Measurements from ENCODE around the gene MAGEA6. TPM values are rescaled to one million over a fixed set of nuclear protein-coding genes. Genes with fewer than 3 reads are reported as not detected.

MAGEA6 gene
- total and polyA plus RNA-seq, 2 experiments from 2014 or later: 0.35 TPM; not detected in 1

DNA sequence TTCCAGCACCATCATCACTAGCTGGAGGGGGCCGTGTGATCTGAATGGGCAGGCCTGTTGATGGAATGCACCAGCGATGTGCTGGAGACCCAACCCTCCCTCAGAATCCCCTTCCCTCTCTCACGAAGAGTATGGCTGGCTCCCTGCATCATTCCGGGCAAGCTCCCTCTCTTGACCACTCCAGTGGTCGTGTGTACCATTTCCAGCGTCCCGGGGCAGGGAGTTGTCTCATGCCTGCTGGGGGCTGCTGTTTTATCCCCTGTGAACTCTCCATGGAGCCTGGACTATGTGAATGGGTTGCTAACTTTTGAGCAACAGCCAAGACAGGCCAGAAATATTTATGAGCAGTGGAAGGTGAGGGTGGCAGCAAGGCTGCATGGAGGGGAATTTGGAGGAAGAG is 44.1 kb downstream of the MAGEA6 start:
- Mint-ChIP-seq H3K4me1 (no peaks in the 10 kb centered on the region), H3K4me3 (no peak overlapping the region), H3K27ac (no peak overlapping the region), H3K9me3 (no peaks in the 10 kb centered on the region), H3K36me3 (ENCODE audit: low read depth) (no peaks in the 10 kb centered on the region), H3K27me3 (ENCODE audit: insufficient read depth, low read depth, poor library complexity) (peaks cover 2% of the 10 kb centered on the region)
- Histone ChIP-seq H2AFZ (no peak overlapping the region), H3K4me2 (no peak overlapping the region), H3K27ac (ENCODE audit: low read depth) (no peak overlapping the region), H3K27me3 (ENCODE audit: insufficient read depth) (no peaks in the 10 kb centered on the region), H3K9me2 (ENCODE audit: insufficient read depth) (no peaks in the 10 kb centered on the region), H3K4me3 (no peak overlapping the region), H3K4me1 (ENCODE audit: insufficient read depth) (no peaks in the 10 kb centered on the region), H3K79me2 (replicated peaks; ENCODE audit: insufficient read depth) (no peaks in the 10 kb centered on the region), H3F3A (replicated peaks; ENCODE audit: low read depth) (no peaks in the 10 kb centered on the region), H4K20me1 (replicated peaks; ENCODE audit: insufficient read depth) (no peaks in the 10 kb centered on the region), H3K36me3 (ENCODE audit: insufficient read depth) (no peaks in the 10 kb centered on the region)
- DNase-seq (ENCODE audit: low spot score): peak; percentile 1
- ATAC-seq: no peak
- TF ChIP-seq STAT1 (IDR thresholded peaks at IDR 0.05; ENCODE audit: unreplicated experiment) (no peak), ZNF331 (CRISPR knock-in tag; IDR thresholded peaks at IDR 0.05; ENCODE audit: low read depth) (no peak), EZH2 (IDR thresholded peaks at IDR 0.05; ENCODE audit: low read depth, unreplicated experiment) (no peak), POLR2AphosphoS5 (IDR thresholded peaks at IDR 0.05; ENCODE audit: low read depth) (no peak)
- TF ChIP-seq, protein P1, sequence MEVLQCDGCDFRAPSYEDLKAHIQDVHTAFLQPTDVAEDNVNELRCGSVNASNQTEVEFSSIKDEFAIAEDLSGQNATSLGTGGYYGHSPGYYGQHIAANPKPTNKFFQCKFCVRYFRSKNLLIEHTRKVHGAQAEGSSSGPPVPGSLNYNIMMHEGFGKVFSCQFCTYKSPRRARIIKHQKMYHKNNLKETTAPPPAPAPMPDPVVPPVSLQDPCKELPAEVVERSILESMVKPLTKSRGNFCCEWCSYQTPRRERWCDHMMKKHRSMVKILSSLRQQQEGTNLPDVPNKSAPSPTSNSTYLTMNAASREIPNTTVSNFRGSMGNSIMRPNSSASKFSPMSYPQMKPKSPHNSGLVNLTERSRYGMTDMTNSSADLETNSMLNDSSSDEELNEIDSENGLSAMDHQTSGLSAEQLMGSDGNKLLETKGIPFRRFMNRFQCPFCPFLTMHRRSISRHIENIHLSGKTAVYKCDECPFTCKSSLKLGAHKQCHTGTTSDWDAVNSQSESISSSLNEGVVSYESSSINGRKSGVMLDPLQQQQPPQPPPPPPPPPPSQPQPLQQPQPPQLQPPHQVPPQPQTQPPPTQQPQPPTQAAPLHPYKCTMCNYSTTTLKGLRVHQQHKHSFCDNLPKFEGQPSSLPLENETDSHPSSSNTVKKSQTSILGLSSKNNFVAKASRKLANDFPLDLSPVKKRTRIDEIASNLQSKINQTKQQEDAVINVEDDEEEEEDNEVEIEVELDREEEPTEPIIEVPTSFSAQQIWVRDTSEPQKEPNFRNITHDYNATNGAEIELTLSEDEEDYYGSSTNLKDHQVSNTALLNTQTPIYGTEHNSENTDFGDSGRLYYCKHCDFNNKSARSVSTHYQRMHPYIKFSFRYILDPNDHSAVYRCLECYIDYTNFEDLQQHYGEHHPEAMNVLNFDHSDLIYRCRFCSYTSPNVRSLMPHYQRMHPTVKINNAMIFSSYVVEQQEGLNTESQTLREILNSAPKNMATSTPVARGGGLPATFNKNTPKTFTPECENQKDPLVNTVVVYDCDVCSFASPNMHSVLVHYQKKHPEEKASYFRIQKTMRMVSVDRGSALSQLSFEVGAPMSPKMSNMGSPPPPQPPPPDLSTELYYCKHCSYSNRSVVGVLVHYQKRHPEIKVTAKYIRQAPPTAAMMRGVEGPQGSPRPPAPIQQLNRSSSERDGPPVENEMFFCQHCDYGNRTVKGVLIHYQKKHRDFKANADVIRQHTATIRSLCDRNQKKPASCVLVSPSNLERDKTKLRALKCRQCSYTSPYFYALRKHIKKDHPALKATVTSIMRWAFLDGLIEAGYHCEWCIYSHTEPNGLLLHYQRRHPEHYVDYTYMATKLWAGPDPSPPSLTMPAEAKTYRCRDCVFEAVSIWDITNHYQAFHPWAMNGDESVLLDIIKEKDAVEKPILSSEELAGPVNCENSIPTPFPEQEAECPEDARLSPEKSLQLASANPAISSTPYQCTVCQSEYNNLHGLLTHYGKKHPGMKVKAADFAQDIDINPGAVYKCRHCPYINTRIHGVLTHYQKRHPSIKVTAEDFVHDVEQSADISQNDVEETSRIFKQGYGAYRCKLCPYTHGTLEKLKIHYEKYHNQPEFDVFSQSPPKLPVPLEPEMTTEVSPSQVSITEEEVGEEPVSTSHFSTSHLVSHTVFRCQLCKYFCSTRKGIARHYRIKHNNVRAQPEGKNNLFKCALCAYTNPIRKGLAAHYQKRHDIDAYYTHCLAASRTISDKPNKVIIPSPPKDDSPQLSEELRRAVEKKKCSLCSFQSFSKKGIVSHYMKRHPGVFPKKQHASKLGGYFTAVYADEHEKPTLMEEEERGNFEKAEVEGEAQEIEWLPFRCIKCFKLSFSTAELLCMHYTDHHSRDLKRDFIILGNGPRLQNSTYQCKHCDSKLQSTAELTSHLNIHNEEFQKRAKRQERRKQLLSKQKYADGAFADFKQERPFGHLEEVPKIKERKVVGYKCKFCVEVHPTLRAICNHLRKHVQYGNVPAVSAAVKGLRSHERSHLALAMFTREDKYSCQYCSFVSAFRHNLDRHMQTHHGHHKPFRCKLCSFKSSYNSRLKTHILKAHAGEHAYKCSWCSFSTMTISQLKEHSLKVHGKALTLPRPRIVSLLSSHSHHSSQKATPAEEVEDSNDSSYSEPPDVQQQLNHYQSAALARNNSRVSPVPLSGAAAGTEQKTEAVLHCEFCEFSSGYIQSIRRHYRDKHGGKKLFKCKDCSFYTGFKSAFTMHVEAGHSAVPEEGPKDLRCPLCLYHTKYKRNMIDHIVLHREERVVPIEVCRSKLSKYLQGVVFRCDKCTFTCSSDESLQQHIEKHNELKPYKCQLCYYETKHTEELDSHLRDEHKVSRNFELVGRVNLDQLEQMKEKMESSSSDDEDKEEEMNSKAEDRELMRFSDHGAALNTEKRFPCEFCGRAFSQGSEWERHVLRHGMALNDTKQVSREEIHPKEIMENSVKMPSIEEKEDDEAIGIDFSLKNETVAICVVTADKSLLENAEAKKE (CRISPR knock-in tag; IDR thresholded peaks at IDR 0.05): no peak

Other genes with a start within 250 kb of the MAGEA6 start
- 7.8 and 10.1 TPM in 2 replicates for gene GABRQ, start 131.8 kb downstream of the MAGEA6 start, total RNA-seq (2014; rRNA removed; shearing (Covaris generic))
- gene GABRQ, start 131.8 kb downstream of the MAGEA6 start, polyA plus RNA-seq (2016; fragmentation: Nextera tagmentation; extraction: Ambion mirVana): 2.1 and 2.2 TPM in 2 replicates
- not detected in 2 replicates for gene MAGEA3, start 70.9 kb downstream of the MAGEA6 start, total RNA-seq (2014; rRNA removed; shearing (Covaris generic))
- gene MAGEA3, start 70.9 kb downstream of the MAGEA6 start, polyA plus RNA-seq (2016; fragmentation: Nextera tagmentation; extraction: Ambion mirVana): 0.16 and 0.39 TPM in 2 replicates
- not detected in 2 replicates for gene CSAG2, start 60.4 kb downstream of the MAGEA6 start, total RNA-seq (2014; rRNA removed; shearing (Covaris generic))
- gene CSAG2, start 60.4 kb downstream of the MAGEA6 start, polyA plus RNA-seq (2016; fragmentation: Nextera tagmentation; extraction: Ambion mirVana): not detected in 2 replicates
- gene MAGEA2B, start 55.1 kb downstream of the MAGEA6 start, total RNA-seq (2014; rRNA removed; shearing (Covaris generic)): 0.42 and 4.5 TPM in 2 replicates
- 3.1 and 5.2 TPM in 2 replicates for gene MAGEA2B, start 55.1 kb downstream of the MAGEA6 start, polyA plus RNA-seq (2016; fragmentation: Nextera tagmentation; extraction: Ambion mirVana)
- gene CSAG1, start 36.0 kb downstream of the MAGEA6 start, total RNA-seq (2014; rRNA removed; shearing (Covaris generic)): not detected in 2 replicates
- 0.27 TPM in 1 of 2 replicates, not detected in the other for gene CSAG1, start 36.0 kb downstream of the MAGEA6 start, polyA plus RNA-seq (2016; fragmentation: Nextera tagmentation; extraction: Ambion mirVana)
- 0.27 and 0.38 TPM in 2 replicates for gene MAGEA12, start 35.9 kb downstream of the MAGEA6 start, total RNA-seq (2014; rRNA removed; shearing (Covaris generic))
- 0.24 TPM in 1 of 2 replicates, not detected in the other for gene MAGEA12, start 35.9 kb downstream of the MAGEA6 start, polyA plus RNA-seq (2016; fragmentation: Nextera tagmentation; extraction: Ambion mirVana)
- gene MAGEA2, start 15.8 kb downstream of the MAGEA6 start, total RNA-seq (2014; rRNA removed; shearing (Covaris generic)): 0.50 and 5.5 TPM in 2 replicates
- 0.83 and 1.5 TPM in 2 replicates for gene MAGEA2, start 15.8 kb downstream of the MAGEA6 start, polyA plus RNA-seq (2016; fragmentation: Nextera tagmentation; extraction: Ambion mirVana)
- gene CSAG3, start 10.5 kb downstream of the MAGEA6 start, total RNA-seq (2014; rRNA removed; shearing (Covaris generic)): not detected in 2 replicates
- 3.2 and 4.8 TPM in 2 replicates for gene CSAG3, start 10.5 kb downstream of the MAGEA6 start, polyA plus RNA-seq (2016; fragmentation: Nextera tagmentation; extraction: Ambion mirVana)
- gene CETN2, start 61.1 kb upstream of the MAGEA6 start, total RNA-seq (2014; rRNA removed; shearing (Covaris generic)): 20.4 and 23.9 TPM in 2 replicates
- 53.4 and 53.7 TPM in 2 replicates for gene CETN2, start 61.1 kb upstream of the MAGEA6 start, polyA plus RNA-seq (2016; fragmentation: Nextera tagmentation; extraction: Ambion mirVana)
- gene NSDHL, start 61.4 kb upstream of the MAGEA6 start, total RNA-seq (2014; rRNA removed; shearing (Covaris generic)): 32.0 and 34.3 TPM in 2 replicates
- gene NSDHL, start 61.4 kb upstream of the MAGEA6 start, polyA plus RNA-seq (2016; fragmentation: Nextera tagmentation; extraction: Ambion mirVana): 28.2 and 32.4 TPM in 2 replicates
- 5.9 and 7.8 TPM in 2 replicates for gene ZNF185, start 128.4 kb upstream of the MAGEA6 start, total RNA-seq (2014; rRNA removed; shearing (Covaris generic))
- gene ZNF185, start 128.4 kb upstream of the MAGEA6 start, polyA plus RNA-seq (2016; fragmentation: Nextera tagmentation; extraction: Ambion mirVana): 2.7 and 2.9 TPM in 2 replicates
- gene PNMA5, start 224.4 kb upstream of the MAGEA6 start, total RNA-seq (2014; rRNA removed; shearing (Covaris generic)): 0.49 and 0.62 TPM in 2 replicates
- gene PNMA5, start 224.4 kb upstream of the MAGEA6 start, polyA plus RNA-seq (2016; fragmentation: Nextera tagmentation; extraction: Ambion mirVana): 0.10 and 0.24 TPM in 2 replicates

Measured in GM23338 (cell line).